NT2/D1 (cell line): ENCODE results near the gene UGT1A1.

Source experiments
- DNase-seq: peaks from one replicate; pipeline ENCODE4 v3.0.0-alpha.2; 2011; ENCODE audit warnings: low read depth, low spot score
- H3K27me3 ChIP-seq: 2 replicates; pipeline ENCODE4 v1.6.0; 2011; ENCODE audit warnings: mild to moderate bottlenecking; ENCODE audit not compliant: insufficient read length, insufficient read depth
- H3K36me3 ChIP-seq: 2 replicates; pipeline ENCODE4 v1.6.1; 2011; ENCODE audit warnings: mild to moderate bottlenecking, low read length, mixed read lengths; ENCODE audit not compliant: insufficient read depth, insufficient read length
- H3K4me1 ChIP-seq: 2 replicates; pipeline ENCODE4 v1.5.1; 2011; ENCODE audit not compliant: insufficient read depth, insufficient read length
- H3K4me3 ChIP-seq: 2 replicates; pipeline ENCODE4 v1.5.1; 2011; ENCODE audit warnings: low read depth; ENCODE audit not compliant: insufficient read length
- H3K9ac ChIP-seq: 2 replicates; pipeline ENCODE4 v1.6.0; 2011; ENCODE audit warnings: low read depth; ENCODE audit not compliant: insufficient read length
- H3K9me3 ChIP-seq: 2 replicates; pipeline ENCODE4 v1.5.1; 2011; ENCODE audit warnings: mild to moderate bottlenecking, low read length; ENCODE audit not compliant: insufficient read depth
- SUZ12 ChIP-seq: IDR thresholded peaks from 2 replicates; pipeline ENCODE4 v1.6.1; 2011; ENCODE audit not compliant: insufficient read length, insufficient read depth; ENCODE audit errors: extremely low read depth
- YY1 ChIP-seq: IDR thresholded peaks from 2 replicates; pipeline ENCODE4 v1.6.1; 2011; ENCODE audit not compliant: insufficient read length, insufficient read depth
- ZNF274 ChIP-seq: IDR thresholded peaks from 2 replicates; pipeline ENCODE4 v1.6.1; 2011; ENCODE audit warnings: mild to moderate bottlenecking, low read depth, low read length

UGT1A1 gene

GRCh38 chr2:233754872-233755611 is 5.0 kb upstream of the UGT1A1 start:
- TF ChIP-seq SUZ12 (no peak), ZNF274 (no peak), YY1 (no peak)
- Histone ChIP-seq H3K4me3 (no peak overlapping the region), H3K36me3 (no peaks in the 10 kb centered on the region), H3K9me3 (peaks cover 17% of the 10 kb centered on the region; the same call in 1 of the 2 replicates), H3K27me3 (no peaks in the 10 kb centered on the region), H3K9ac (no peak overlapping the region), H3K4me1 (no peaks in the 10 kb centered on the region)
- DNase-seq, result no peak

- Histone ChIP-seq H3K9ac (no peak overlapping the region), H3K36me3 (no peaks in the 10 kb centered on the region), H3K4me3 (no peak overlapping the region), H3K27me3 (no peaks in the 10 kb centered on the region), H3K4me1 (no peaks in the 10 kb centered on the region), H3K9me3 (peaks cover 5% of the 10 kb centered on the region; the same call in 1 of the 2 replicates)
- no peak for TF ChIP-seq YY1
- no peak for TF ChIP-seq SUZ12
- TF ChIP-seq ZNF274, result no peak
- DNase-seq, result no peak
Measured at GRCh38 chr2:233756429-233757081, 3.5 kb upstream of the UGT1A1 start.

- no peak overlapping the region for H3K9ac ChIP-seq
- no peaks in the 10 kb centered on the region for H3K4me1 ChIP-seq
- H3K4me3 ChIP-seq, result no peak overlapping the region
- H3K27me3 ChIP-seq, result no peaks in the 10 kb centered on the region
- H3K36me3 ChIP-seq, result no peaks in the 10 kb centered on the region
- TF ChIP-seq ZNF274 (no peak), SUZ12 (no peak), YY1 (no peak)
- peaks cover 3% of the 10 kb centered on the region; the same call in 1 of the 2 replicates for H3K9me3 ChIP-seq
- DNase-seq, result no peak
Measured at GRCh38 chr2:233758141-233758540, 1.9 kb upstream of the UGT1A1 start.

GRCh38 chr2:233758849-233759248 is 1.2 kb upstream of the UGT1A1 start:
- H3K27me3 ChIP-seq, result no peaks in the 10 kb centered on the region
- H3K9me3 ChIP-seq, result peaks cover 3% of the 10 kb centered on the region; the same call in 1 of the 2 replicates
- H3K9ac ChIP-seq, result no peak overlapping the region
- no peak for DNase-seq
- no peaks in the 10 kb centered on the region for H3K4me1 ChIP-seq
- no peaks in the 10 kb centered on the region for H3K36me3 ChIP-seq
- no peak for TF ChIP-seq SUZ12
- TF ChIP-seq YY1, result no peak
- no peak for TF ChIP-seq ZNF274
- no peak overlapping the region for H3K4me3 ChIP-seq

GRCh38 chr2:233761040-233761769 is 1.1 kb downstream of the UGT1A1 start:
- DNase-seq, result no peak
- Histone ChIP-seq H3K9me3 (no peaks in the 10 kb centered on the region), H3K9ac (no peak overlapping the region), H3K4me3 (no peak overlapping the region), H3K4me1 (no peaks in the 10 kb centered on the region), H3K27me3 (no peaks in the 10 kb centered on the region), H3K36me3 (no peaks in the 10 kb centered on the region)
- no peak for TF ChIP-seq YY1
- TF ChIP-seq ZNF274, result no peak
- TF ChIP-seq SUZ12, result no peak

- no peak for DNase-seq
- H3K9me3 ChIP-seq, result no peaks in the 10 kb centered on the region
- H3K4me3 ChIP-seq, result no peak overlapping the region
- H3K36me3 ChIP-seq, result no peaks in the 10 kb centered on the region
- TF ChIP-seq YY1 (no peak), SUZ12 (no peak), ZNF274 (no peak)
- no peak overlapping the region for H3K9ac ChIP-seq
- no peaks in the 10 kb centered on the region for H3K4me1 ChIP-seq
- H3K27me3 ChIP-seq, result no peaks in the 10 kb centered on the region
Measured at GRCh38 chr2:233764264-233764663, 4.2 kb downstream of the UGT1A1 start.

- Histone ChIP-seq H3K4me3 (no peak overlapping the region), H3K9me3 (no peaks in the 10 kb centered on the region), H3K9ac (no peak overlapping the region), H3K4me1 (no peaks in the 10 kb centered on the region), H3K36me3 (no peaks in the 10 kb centered on the region), H3K27me3 (no peaks in the 10 kb centered on the region)
- DNase-seq, result no peak
- TF ChIP-seq YY1 (no peak), ZNF274 (no peak), SUZ12 (no peak)
Measured at GRCh38 chr2:233764761-233765160, 4.7 kb downstream of the UGT1A1 start.
